H1 (cell line): ENCODE data around the gene SHISA9. TPM values are rescaled to one million over a fixed set of nuclear protein-coding genes. Genes with fewer than 3 reads are reported as not detected.
A peak's percentile ranks its signal among the peaks of the same experiment; 100 is the strongest.

Source experiments
- CTCF ChIA-PET: fragments of 300-600 bp; sonication (Branson Sonifier 250); formaldehyde crosslinking; loops from one replicate; lab custom pipeline; 2021; ENCODE audit not compliant: partially characterized antibody; lab: Charles Lee
- POLR2A ChIA-PET: fragments of 300-600 bp; sonication (Branson Sonifier 250); formaldehyde crosslinking; loops from one replicate; lab custom pipeline; 2021; ENCODE audit warnings: inconsistent platforms; ENCODE audit not compliant: partially characterized antibody; lab: Charles Lee
- DNase-seq, 2 experiments: peaks; one replicate each; pipeline versions ENCODE4 v3.0.0 to v3.0.0-alpha.2; 2010 to 2022; ENCODE audit warnings: low spot score in 2 of 2, low read depth in 1 of 2, mixed read lengths in 1 of 2
- FAIRE-seq: peaks from 2 replicates; lab custom pipeline; 2011; peaks lifted over from hg19 to GRCh38; lab: Jason Lieb, UNC
- H2AFZ ChIP-seq: 2 replicates; pipeline ENCODE4 v1.8.1; 2012; ENCODE audit warnings: low read length, inconsistent platforms
- H2AK5ac ChIP-seq: 2 replicates; pipeline ENCODE4 v1.6.1; 2013; ENCODE audit warnings: low read depth, low read length
- H2BK120ac ChIP-seq: replicated peaks from 2 replicates; pipeline ENCODE3; 2013; ENCODE audit warnings: low read depth, low read length, inconsistent platforms
- H2BK12ac ChIP-seq: 2 replicates; pipeline ENCODE4 v1.6.1; 2013; ENCODE audit warnings: low read depth, low read length
- H2BK15ac ChIP-seq: 2 replicates; pipeline ENCODE4 v1.6.1; 2013; ENCODE audit warnings: low read length
- H2BK20ac ChIP-seq: 2 replicates; pipeline ENCODE4 v1.6.1; 2013; ENCODE audit warnings: low read length
- H2BK5ac ChIP-seq: 2 replicates; pipeline ENCODE4 v1.6.1; 2013; ENCODE audit warnings: low read depth, low read length
- H3K14ac ChIP-seq: 2 replicates; pipeline ENCODE4 v1.6.1; 2013; ENCODE audit warnings: inconsistent platforms; ENCODE audit not compliant: insufficient read length
- H3K18ac ChIP-seq: 2 replicates; pipeline ENCODE4 v1.6.1; 2013; ENCODE audit warnings: low read length; ENCODE audit errors: extremely low read depth
- H3K23ac ChIP-seq: 2 replicates; pipeline ENCODE4 v1.6.1; 2013; ENCODE audit warnings: inconsistent platforms; ENCODE audit not compliant: insufficient read length
- H3K23me2 ChIP-seq: 2 replicates; pipeline ENCODE4 v1.6.1; 2013; ENCODE audit warnings: low read depth, low read length
- H3K27ac ChIP-seq: 2 replicates; pipeline ENCODE4 v1.6.1; 2011; ENCODE audit warnings: low read depth, low read length, inconsistent platforms
- H3K27me3 ChIP-seq, 4 experiments: replicated peaks in 1 of 4; 1 replicate in 1 of 4; 2 replicates in 3 of 4; pipeline versions ENCODE4 v1.6.1 to v1.8.1; 2011 to 2013; ENCODE audit warnings: low read length in 3 of 4, mild to moderate bottlenecking in 3 of 4, inconsistent platforms in 2 of 4, mixed read lengths in 2 of 4, moderate library complexity in 1 of 4; ENCODE audit not compliant: control insufficient read depth in 3 of 4, insufficient read depth in 3 of 4; ENCODE audit errors: extremely low read depth in 1 of 4
- H3K36me3 ChIP-seq, 4 experiments: 2 replicates each; pipeline versions ENCODE4 v1.6.1 to v1.8.1; 2011 to 2013; ENCODE audit warnings: mild to moderate bottlenecking in 4 of 4, low read length in 3 of 4, moderate library complexity in 2 of 4, control low read depth in 1 of 4, inconsistent platforms in 1 of 4; ENCODE audit not compliant: insufficient read depth in 4 of 4, control insufficient read depth in 2 of 4
- H3K4ac ChIP-seq: replicated peaks from 2 replicates; pipeline ENCODE3; 2013; ENCODE audit warnings: low read length, low read depth, mixed read lengths, inconsistent platforms; ENCODE audit not compliant: insufficient read length
- H3K4me1 ChIP-seq, 4 experiments: replicated peaks in 1 of 4; 1 replicate in 1 of 4; 2 replicates in 3 of 4; pipeline versions ENCODE4 v1.6.1 to v1.8.1; 2011 to 2013; ENCODE audit warnings: low read length in 3 of 4, inconsistent platforms in 2 of 4, mixed read lengths in 1 of 4; ENCODE audit not compliant: insufficient read depth in 4 of 4, control insufficient read depth in 3 of 4
- H3K4me2 ChIP-seq, 2 experiments: 2 replicates each; pipeline versions ENCODE4 v1.6.1 to v1.8.1; 2011 to 2013; ENCODE audit warnings: low read depth in 2 of 2, low read length in 2 of 2, control low read depth in 1 of 2, inconsistent platforms in 1 of 2, mild to moderate bottlenecking in 1 of 2; ENCODE audit not compliant: insufficient read depth in 1 of 2
- H3K4me3 ChIP-seq, 4 experiments: fragments of 200-600, 300-600 bp in 1 of 4; sonication (generic), shearing (Covaris generic), sonication (Bioruptor Twin) in 1 of 4; 2 replicates each; pipeline versions ENCODE4 v1.5.1 to v1.8.1; 2011 to 2016; ENCODE audit warnings: low read length in 4 of 4, low read depth in 3 of 4, control low read depth in 2 of 4, inconsistent platforms in 2 of 4, mild to moderate bottlenecking in 2 of 4, mixed read lengths in 1 of 4, moderate library complexity in 1 of 4; ENCODE audit not compliant: insufficient read depth in 2 of 4; ENCODE audit errors: extremely low read depth in 1 of 4
- H3K56ac ChIP-seq: replicated peaks from 2 replicates; pipeline ENCODE3; 2013; ENCODE audit warnings: low read depth, mild to moderate bottlenecking, mixed read lengths, low read length, inconsistent platforms; ENCODE audit not compliant: insufficient read length
- H3K79me1 ChIP-seq: 2 replicates; pipeline ENCODE4 v1.6.1; 2013; ENCODE audit warnings: low read depth, low read length, control low read depth
- H3K79me2 ChIP-seq, 2 experiments: 2 replicates each; pipeline versions ENCODE4 v1.6.1 to v1.8.1; 2012 to 2013; ENCODE audit warnings: low read length in 2 of 2, mild to moderate bottlenecking in 2 of 2, inconsistent platforms in 1 of 2; ENCODE audit not compliant: insufficient read depth in 2 of 2, control insufficient read depth in 1 of 2
- H3K9ac ChIP-seq, 4 experiments: replicated peaks in 1 of 4; 1 replicate in 1 of 4; 2 replicates in 3 of 4; pipeline versions ENCODE4 v1.6.1 to v1.8.1; 2011 to 2013; ENCODE audit warnings: low read depth in 3 of 4, low read length in 3 of 4, control low read depth in 2 of 4, mild to moderate bottlenecking in 2 of 4, moderate library complexity in 2 of 4, inconsistent platforms in 1 of 4; ENCODE audit errors: extremely low read depth in 1 of 4
- H3K9me3 ChIP-seq, 2 experiments: 2 replicates each; pipeline versions ENCODE4 v1.6.1 to v1.8.1; 2012 to 2013; ENCODE audit warnings: mild to moderate bottlenecking in 2 of 2, moderate library complexity in 2 of 2, control low read depth in 1 of 2, inconsistent platforms in 1 of 2, low read depth in 1 of 2, low read length in 1 of 2, mixed read lengths in 1 of 2; ENCODE audit not compliant: insufficient read depth in 2 of 2
- H4K20me1 ChIP-seq, 2 experiments: replicated peaks in 1 of 2; 2 replicates each; pipeline versions ENCODE3 to v1.8.1; 2011 to 2013; ENCODE audit warnings: inconsistent platforms in 2 of 2, low read length in 2 of 2, mild to moderate bottlenecking in 1 of 2; ENCODE audit not compliant: insufficient read depth in 2 of 2, control insufficient read depth in 1 of 2
- H4K5ac ChIP-seq: 2 replicates; pipeline ENCODE4 v1.6.1; 2013; ENCODE audit warnings: low read length, low read depth, mixed read lengths, inconsistent platforms; ENCODE audit not compliant: insufficient read length
- H4K8ac ChIP-seq: 2 replicates; pipeline ENCODE4 v1.8.0; 2013; ENCODE audit warnings: mild to moderate bottlenecking, moderate library complexity, low read length, inconsistent platforms; ENCODE audit not compliant: insufficient read depth; ENCODE audit errors: extremely low read depth
- H4K91ac ChIP-seq: replicated peaks from 2 replicates; pipeline ENCODE3; 2013; ENCODE audit warnings: low read length, mixed read lengths, inconsistent platforms; ENCODE audit not compliant: insufficient read length
- BRCA1 ChIP-seq: IDR thresholded peaks from 2 replicates; pipeline ENCODE4 v1.6.1; 2012; ENCODE audit warnings: low read depth, low read length, improper control_type of control experiment
- CBX8 ChIP-seq: fragments of 300-800, 300-1000 bp; sonication (generic); IDR thresholded peaks from 2 replicates; pipeline ENCODE4 v1.7.1; 2016; ENCODE audit warnings: low read depth, low read length, borderline replicate concordance
- CTBP2 ChIP-seq: IDR thresholded peaks from 2 replicates; pipeline ENCODE4 v1.7.0; 2011; ENCODE audit warnings: borderline replicate concordance, mild to moderate bottlenecking, moderate library complexity, mixed read lengths, low read length; ENCODE audit not compliant: insufficient read depth, insufficient read length
- E2F6 ChIP-seq: IDR thresholded peaks from 2 replicates; pipeline ENCODE4 v1.6.1; 2012; ENCODE audit warnings: inconsistent platforms
- EP300 ChIP-seq, 2 experiments: IDR thresholded peaks; 1 replicate in 1 of 2; 2 replicates in 1 of 2; pipeline ENCODE4 v1.6.1; 2011 to 2012; ENCODE audit warnings: low read depth in 2 of 2, low read length in 2 of 2, mild to moderate bottlenecking in 2 of 2, borderline replicate concordance in 1 of 2, inconsistent platforms in 1 of 2, moderate library complexity in 1 of 2
- HDAC2 ChIP-seq, 2 experiments: fragments of 300-600 bp in 1 of 2; sonication (generic) in 1 of 2; IDR thresholded peaks; 2 replicates each; pipeline ENCODE4 v1.6.1; 2011 to 2012; ENCODE audit warnings: low read depth in 2 of 2, low read length in 2 of 2, mild to moderate bottlenecking in 2 of 2, moderate library complexity in 2 of 2, borderline replicate concordance in 1 of 2, inconsistent platforms in 1 of 2
- KDM1A ChIP-seq: fragments of 200-600, 300-600 bp; sonication (generic); IDR thresholded peaks from 2 replicates; pipeline ENCODE4 v1.7.1; 2016; ENCODE audit warnings: mild to moderate bottlenecking, low read length, borderline replicate concordance
- PHF8 ChIP-seq: fragments of 200-600 bp; sonication (generic); conservative IDR thresholded peaks from 2 replicates; pipeline ENCODE4 v1.7.1; 2012; ENCODE audit warnings: low read depth, mild to moderate bottlenecking, inconsistent platforms, low read length, moderate library complexity
- SIRT6 ChIP-seq: IDR thresholded peaks from one replicate; pipeline ENCODE4 v1.7.1; 2012; ENCODE audit warnings: low read length, inconsistent platforms
- SP1 ChIP-seq: IDR thresholded peaks from 2 replicates; pipeline ENCODE4 v1.6.1; 2011; ENCODE audit warnings: low read depth, low read length
- SP2 ChIP-seq: IDR thresholded peaks from 2 replicates; pipeline ENCODE4 v1.6.1; 2012; ENCODE audit warnings: mild to moderate bottlenecking, low read length, inconsistent platforms
- TCF12 ChIP-seq: IDR thresholded peaks from 2 replicates; pipeline ENCODE4 v1.6.1; 2011; ENCODE audit warnings: low read depth, mild to moderate bottlenecking, low read length
- TEAD4 ChIP-seq: IDR thresholded peaks from 2 replicates; pipeline ENCODE4 v1.6.1; 2012; ENCODE audit warnings: low read depth, low read length, inconsistent platforms, mixed read lengths
- WGBS, 2 experiments: shearing (Covaris generic) in 1 of 2; methylation state at CpG; one replicate each; pipeline versions ENCODE4 v1.1.6 to v1.1.7; 2013 to 2015; ENCODE audit warnings: low lambda C conversion rate in 2 of 2, mixed read lengths in 2 of 2, inconsistent platforms in 1 of 2, low coverage in 1 of 2, missing lambda C conversion rate in 1 of 2; ENCODE audit not compliant: insufficient replicate concordance in 2 of 2, insufficient coverage in 1 of 2, insufficient read length in 1 of 2; ENCODE audit errors: extremely low coverage in 1 of 2, missing lambda C conversion rate in 1 of 2; 5-methylcytosine and 5-hydroxymethylcytosine counted together
- polyA plus RNA-seq, 7 experiments: library from polyadenylated mRNA; depleted of rRNA in 3 of 7; stranded (reverse) in 5 of 7; unstranded in 2 of 7; fragments of >200 nt in 5 of 7; fragments of 200-250 nt in 2 of 7; gene quantifications; 1 replicate in 5 of 7; 2 replicates in 1 of 7; 4 replicates in 1 of 7; pipeline versions ENCODE4 v1.2.1 to v1.2.3, GENCODE V29; 2011 to 2013; ENCODE audit warnings: missing spikeins in 2 of 7, mixed read lengths in 2 of 7
- total RNA-seq: library from RNA; stranded (reverse); fragmentation: NEBNext Ultra II Directional; extraction: Animal tissue kit (Norgen Biotek cat#: 25700); gene quantifications from 2 replicates; pipeline ENCODE4 v1.2.1, GENCODE V29; 2021

The SHISA9 gene
- total and polyA plus RNA-seq, 2 of the 8 experiments (the other 6 are each of a cell fraction or from before 2014, with no cell fraction given): 25.6 to 39.8 TPM

GRCh38 chr16:13055480-13055879 is 154.1 kb downstream of the SHISA9 start:
- Histone ChIP-seq H2AK5ac (no peak overlapping the region; the same call in 1 of the 2 replicates), H2BK120ac (no peak overlapping the region), H3K23me2 (peaks cover 2% of the 10 kb centered on the region; the same call in 1 of the 2 replicates), H3K18ac (no peak overlapping the region), H3K23ac (no peak overlapping the region), H3K4me1 (peaks cover 0 to 7% (median 4%) of the 10 kb centered on the region in 4 experiments; a peak in 3 of 7 replicates), H2BK12ac (0 out of 2 replicates have a peak overlapping the region, but pooled peaks have one; percentile 2), H2BK15ac (no peak overlapping the region), H4K20me1 (peaks cover 2% of the 10 kb centered on the region in 2 experiments), H3K4me2 (no peak overlapping the region), H2AFZ (no peak overlapping the region), H3K79me2 (peaks cover 0 to 45% of the 10 kb centered on the region in 2 experiments; a peak in 1 of 4 replicates), H3K36me3 (no peaks in the 10 kb centered on the region), H3K4me3 (no peak overlapping the region), H2BK5ac (no peak overlapping the region), H3K9ac (no peak overlapping the region), H3K14ac (no peak overlapping the region), H3K56ac (no peak overlapping the region), H2BK20ac (no peak overlapping the region), H4K91ac (no peak overlapping the region), H3K4ac (no peak overlapping the region), H3K9me3 (no peaks in the 10 kb centered on the region), H4K5ac (no peak overlapping the region), H4K8ac (no peak overlapping the region), H3K79me1 (peaks cover 6% of the 10 kb centered on the region), H3K27me3 (no peaks in the 10 kb centered on the region), H3K27ac (no peak overlapping the region)
- WGBS, 2 experiments: 76% methylated on average over 3 of the region's 3 CpGs; no CpG with 5 or more reads in 1 of the 2 experiments
- DNase-seq (no peak), FAIRE-seq (no peak)
- ChIA-PET POLR2A (no interaction called here), CTCF (interaction anchor here (0.9 to 1.8 kb wide), 3 partner anchors 12 to 93 kb away, joined by 3 to 4 read pairs (median 3); no protein-coding TSS in a partner anchor)
- TF ChIP-seq SP1 (no peak), BRCA1 (no peak), CBX8 (no peak), EP300 (IDR thresholded peaks at IDR 0.05; ENCODE audit: borderline replicate concordance in 1 of 2, low read depth in 2 of 2, low read length in 2 of 2) (no peak), TCF12 (no peak), HDAC2 (IDR thresholded peaks at IDR 0.05; ENCODE audit: borderline replicate concordance in 1 of 2, low read depth in 2 of 2, low read length in 2 of 2) (no peak), CTBP2 (no peak), SIRT6 (no peak), KDM1A (no peak), E2F6 (no peak), SP2 (no peak), TEAD4 (no peak), PHF8 (no peak)
